ENCODE data around the gene TRAPPC11.

DNA sequence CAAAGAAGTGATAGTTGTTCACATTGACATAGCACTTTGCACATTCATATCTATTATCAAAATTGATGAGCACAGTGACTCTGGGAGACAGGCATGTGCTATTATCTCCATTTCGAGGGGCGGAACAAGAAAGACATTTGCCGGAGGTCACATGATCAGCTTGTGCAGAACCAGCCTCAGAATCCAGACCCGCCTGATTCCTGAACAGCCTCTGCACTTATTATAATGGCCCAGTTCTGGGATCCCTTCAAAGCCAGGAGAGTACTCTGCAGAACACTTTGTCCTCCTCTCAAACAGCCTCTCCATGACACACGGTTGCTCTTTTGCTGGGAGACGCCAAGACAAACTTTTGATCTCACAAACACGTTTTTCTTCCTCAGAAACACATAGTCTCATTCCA, 48.5 kb upstream of the TRAPPC11 start:
- TF ChIP-seq, protein P1, sequence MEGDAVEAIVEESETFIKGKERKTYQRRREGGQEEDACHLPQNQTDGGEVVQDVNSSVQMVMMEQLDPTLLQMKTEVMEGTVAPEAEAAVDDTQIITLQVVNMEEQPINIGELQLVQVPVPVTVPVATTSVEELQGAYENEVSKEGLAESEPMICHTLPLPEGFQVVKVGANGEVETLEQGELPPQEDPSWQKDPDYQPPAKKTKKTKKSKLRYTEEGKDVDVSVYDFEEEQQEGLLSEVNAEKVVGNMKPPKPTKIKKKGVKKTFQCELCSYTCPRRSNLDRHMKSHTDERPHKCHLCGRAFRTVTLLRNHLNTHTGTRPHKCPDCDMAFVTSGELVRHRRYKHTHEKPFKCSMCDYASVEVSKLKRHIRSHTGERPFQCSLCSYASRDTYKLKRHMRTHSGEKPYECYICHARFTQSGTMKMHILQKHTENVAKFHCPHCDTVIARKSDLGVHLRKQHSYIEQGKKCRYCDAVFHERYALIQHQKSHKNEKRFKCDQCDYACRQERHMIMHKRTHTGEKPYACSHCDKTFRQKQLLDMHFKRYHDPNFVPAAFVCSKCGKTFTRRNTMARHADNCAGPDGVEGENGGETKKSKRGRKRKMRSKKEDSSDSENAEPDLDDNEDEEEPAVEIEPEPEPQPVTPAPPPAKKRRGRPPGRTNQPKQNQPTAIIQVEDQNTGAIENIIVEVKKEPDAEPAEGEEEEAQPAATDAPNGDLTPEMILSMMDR (IDR thresholded peaks at IDR 0.05): no peak
- TF ChIP-seq POLR2A (IDR thresholded peaks at IDR 0.05) (no peak), EP300 (IDR thresholded peaks at IDR 0.05) (no peak)
